PC-3 (cell line): ENCODE results near the gene MIPEP. TPM values are rescaled to one million over a fixed set of nuclear protein-coding genes. Genes with fewer than 3 reads are reported as not detected.

Source experiments
- ATAC-seq: fragments of 200-7000 bp; cut with Tn5 transposase; 2 replicates; pipeline ENCODE4 v1.9.1; 2020; ENCODE audit warnings: mild to moderate bottlenecking, moderate library complexity
- BruUV-seq: library from RNA; stranded (reverse); fragments of 400-500 nt; replicated peaks from 2 replicates; lab custom pipeline; 2021; lab: Mats Ljungman, UMichigan
- CTCF ChIA-PET: fragments of 300-600 bp; sonication (Branson Sonifier 250); formaldehyde crosslinking; loops from one replicate; lab custom pipeline; 2022; ENCODE audit warnings: antibody characterized with exemption; lab: Charles Lee
- POLR2A ChIA-PET: fragments of 300-600 bp; sonication (Branson Sonifier 250); formaldehyde crosslinking; loops from one replicate; lab custom pipeline; 2022; ENCODE audit warnings: antibody characterized with exemption; ENCODE audit not compliant: unreplicated experiment; lab: Charles Lee
- DNase-seq: peaks from one replicate; pipeline ENCODE4 v3.0.0-alpha.2; 2015
- H2AFZ ChIP-seq: fragments of 300-600 bp; sonication (generic); 2 replicates; pipeline ENCODE4 v1.6.0; 2016; ENCODE audit warnings: antibody characterized with exemption, low read length
- H3F3A ChIP-seq: fragments of 300-600 bp; sonication (generic); one replicate; pipeline ENCODE4 v1.6.0; 2017; ENCODE audit warnings: antibody characterized with exemption, low read length, control low read depth, mild to moderate bottlenecking; ENCODE audit not compliant: unreplicated experiment
- H3K27ac ChIP-seq: fragments of 300-600 bp; sonication (generic); 2 replicates; pipeline ENCODE4 v1.5.1; 2016; ENCODE audit warnings: mild to moderate bottlenecking, low read length
- H3K27me3 ChIP-seq: fragments of 300-600 bp; sonication (generic); 2 replicates; pipeline ENCODE4 v1.6.1; 2016; ENCODE audit warnings: low read length, mixed read lengths
- H3K36me3 ChIP-seq: fragments of 300-600 bp; sonication (generic); 2 replicates; pipeline ENCODE4 v1.6.1; 2016; ENCODE audit warnings: low read depth, mixed run types, low read length, mixed read lengths
- H3K4me1 ChIP-seq: fragments of 300-600 bp; sonication (generic); 2 replicates; pipeline ENCODE4 v1.5.1; 2016; ENCODE audit warnings: low read length; ENCODE audit not compliant: insufficient read depth
- H3K4me2 ChIP-seq: fragments of 300-600 bp; sonication (generic); 2 replicates; pipeline ENCODE4 v1.6.0; 2016; ENCODE audit warnings: low read length
- H3K4me3 ChIP-seq: fragments of 300-600 bp; sonication (generic); 2 replicates; pipeline ENCODE4 v1.5.1; 2016; ENCODE audit warnings: mild to moderate bottlenecking, low read length, mixed read lengths
- H3K79me2 ChIP-seq: fragments of 300-600 bp; sonication (generic); 2 replicates; pipeline ENCODE4 v1.6.1; 2017; ENCODE audit warnings: low read length, mixed read lengths
- H3K9ac ChIP-seq: fragments of 300-600 bp; sonication (generic); 2 replicates; pipeline ENCODE4 v1.6.0; 2016; ENCODE audit warnings: mild to moderate bottlenecking, low read length
- H3K9me2 ChIP-seq: fragments of 300-600 bp; sonication (generic); replicated peaks from 2 replicates; pipeline ENCODE4 v1.6.1; 2016; ENCODE audit warnings: mixed run types, low read length, mixed read lengths
- H3K9me3 ChIP-seq: fragments of 300-600 bp; sonication (generic); 2 replicates; pipeline ENCODE4 v1.6.1; 2016; ENCODE audit warnings: low read length, mixed read lengths
- H4K20me1 ChIP-seq: fragments of 300-600 bp; sonication (generic); 2 replicates; pipeline ENCODE4 v1.6.1; 2016; ENCODE audit warnings: low read length, mixed read lengths
- EZH2 ChIP-seq: fragments of 300-600 bp; sonication (generic); IDR thresholded peaks from one replicate; pipeline ENCODE4 v1.6.1; 2017; ENCODE audit warnings: antibody characterized with exemption, mild to moderate bottlenecking, low read length; ENCODE audit not compliant: unreplicated experiment
- EZH2phosphoT487 ChIP-seq: fragments of 300-600 bp; sonication (generic); IDR thresholded peaks from 2 replicates; pipeline ENCODE4 v1.6.1; 2018; ENCODE audit warnings: mild to moderate bottlenecking, antibody characterized with exemption, low read length, borderline replicate concordance
- intact Hi-C: fragments of 100-400 bp; cut with micrococcal nuclease; formaldehyde crosslinking; loops from 2 replicates; pipeline ENCODE4 v1.9.0; 2023
- total RNA-seq: library from RNA; depleted of rRNA; stranded (reverse); fragments of >200 nt; gene quantifications from 2 replicates; pipeline ENCODE4 v1.2.3, GENCODE V29; 2014
- TF ChIP-seq, protein P1 (sequence below): fragments of 300-600 bp; sonication (generic); conservative IDR thresholded peaks from 2 replicates; pipeline ENCODE4 v1.5.1; 2017; ENCODE audit warnings: antibody characterized with exemption, low read depth, mild to moderate bottlenecking, low read length

Gene MIPEP
- total RNA-seq, 1 experiment from 2014 or later: 30.5 TPM

DNA sequence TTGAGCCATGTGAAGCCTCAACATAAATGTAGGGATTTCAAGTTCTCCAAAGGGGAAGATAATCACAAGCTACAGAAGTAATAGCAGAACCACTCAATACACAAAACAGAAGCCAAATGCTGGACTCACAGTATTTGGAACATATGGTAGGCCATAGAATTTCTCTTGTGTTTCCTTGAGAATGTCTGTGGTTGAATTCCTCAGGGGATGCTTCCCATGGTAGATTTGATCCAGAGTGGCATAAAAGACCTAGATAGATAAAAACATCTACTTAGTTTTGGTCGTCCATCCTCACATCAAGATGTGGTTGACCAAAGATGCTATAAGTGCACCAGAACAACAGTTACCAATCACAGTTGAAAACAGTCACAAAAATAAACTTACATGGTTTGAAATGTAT lies 83.4 kb downstream of the MIPEP start:
- BruUV-seq: no TSS peak
- DNase-seq (no peak), ATAC-seq (no peak)
- Histone ChIP-seq H3K79me2 (no peaks in the 10 kb centered on the region), H3F3A (no peaks in the 10 kb centered on the region), H3K9me2 (no peaks in the 10 kb centered on the region), H2AFZ (no peak overlapping the region), H4K20me1 (no peaks in the 10 kb centered on the region), H3K9me3 (no peaks in the 10 kb centered on the region), H3K4me1 (peaks cover 4% of the 10 kb centered on the region), H3K27ac (no peak overlapping the region), H3K27me3 (no peaks in the 10 kb centered on the region), H3K4me2 (no peak overlapping the region), H3K4me3 (no peak overlapping the region), H3K36me3 (0 out of 2 replicates have a peak, but pooled peaks cover 12% of the 10 kb centered on the region), H3K9ac (no peak overlapping the region)
- TF ChIP-seq EZH2 (no peak), EZH2phosphoT487 (no peak)
- TF ChIP-seq, protein P1, sequence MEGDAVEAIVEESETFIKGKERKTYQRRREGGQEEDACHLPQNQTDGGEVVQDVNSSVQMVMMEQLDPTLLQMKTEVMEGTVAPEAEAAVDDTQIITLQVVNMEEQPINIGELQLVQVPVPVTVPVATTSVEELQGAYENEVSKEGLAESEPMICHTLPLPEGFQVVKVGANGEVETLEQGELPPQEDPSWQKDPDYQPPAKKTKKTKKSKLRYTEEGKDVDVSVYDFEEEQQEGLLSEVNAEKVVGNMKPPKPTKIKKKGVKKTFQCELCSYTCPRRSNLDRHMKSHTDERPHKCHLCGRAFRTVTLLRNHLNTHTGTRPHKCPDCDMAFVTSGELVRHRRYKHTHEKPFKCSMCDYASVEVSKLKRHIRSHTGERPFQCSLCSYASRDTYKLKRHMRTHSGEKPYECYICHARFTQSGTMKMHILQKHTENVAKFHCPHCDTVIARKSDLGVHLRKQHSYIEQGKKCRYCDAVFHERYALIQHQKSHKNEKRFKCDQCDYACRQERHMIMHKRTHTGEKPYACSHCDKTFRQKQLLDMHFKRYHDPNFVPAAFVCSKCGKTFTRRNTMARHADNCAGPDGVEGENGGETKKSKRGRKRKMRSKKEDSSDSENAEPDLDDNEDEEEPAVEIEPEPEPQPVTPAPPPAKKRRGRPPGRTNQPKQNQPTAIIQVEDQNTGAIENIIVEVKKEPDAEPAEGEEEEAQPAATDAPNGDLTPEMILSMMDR: no peak
- intact Hi-C loops: no loop called here
- ChIA-PET CTCF (no interaction called here), POLR2A (no interaction called here)

DNA sequence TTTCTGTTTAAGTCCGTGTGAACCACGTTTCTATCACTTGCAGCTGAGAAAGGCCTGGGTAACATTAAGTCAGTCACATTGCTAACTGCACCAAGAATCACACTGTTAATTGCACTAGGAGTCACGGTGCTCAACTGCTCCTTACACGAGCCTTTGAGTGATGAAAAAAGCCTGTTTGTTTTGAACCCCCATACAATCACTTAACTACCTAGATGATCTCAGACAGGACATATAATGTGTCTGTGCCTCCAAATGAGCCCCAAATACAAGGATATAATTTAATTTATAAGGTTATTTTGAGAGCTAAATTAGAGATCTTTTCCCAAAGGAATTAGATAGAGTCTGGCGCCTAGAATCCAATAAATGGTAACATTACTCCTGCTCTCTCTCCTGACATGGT lies 84.1 kb downstream of the MIPEP start:
- H3K27me3 ChIP-seq: no peaks in the 10 kb centered on the region
- no peak overlapping the region for H2AFZ ChIP-seq
- no peak overlapping the region for H3K27ac ChIP-seq
- H3K4me2 ChIP-seq: no peak overlapping the region
- H3K9me3 ChIP-seq: no peaks in the 10 kb centered on the region
- intact Hi-C loops: no loop called here
- H3K4me1 ChIP-seq: no peaks in the 10 kb centered on the region
- ChIA-PET CTCF (no interaction called here), POLR2A (no interaction called here)
- no peak overlapping the region for H3K4me3 ChIP-seq
- no peak for ATAC-seq
- no peak overlapping the region for H3K9ac ChIP-seq
- no TSS peak for BruUV-seq
- no peak for TF ChIP-seq EZH2
- TF ChIP-seq, protein P1: no peak
- no peak for TF ChIP-seq EZH2phosphoT487
- H3F3A ChIP-seq: no peaks in the 10 kb centered on the region
- DNase-seq: no peak
- H3K9me2 ChIP-seq: no peaks in the 10 kb centered on the region
- 0 out of 2 replicates have a peak, but pooled peaks cover 12% of the 10 kb centered on the region for H3K36me3 ChIP-seq
- H4K20me1 ChIP-seq: no peaks in the 10 kb centered on the region
- H3K79me2 ChIP-seq: no peaks in the 10 kb centered on the region

DNA sequence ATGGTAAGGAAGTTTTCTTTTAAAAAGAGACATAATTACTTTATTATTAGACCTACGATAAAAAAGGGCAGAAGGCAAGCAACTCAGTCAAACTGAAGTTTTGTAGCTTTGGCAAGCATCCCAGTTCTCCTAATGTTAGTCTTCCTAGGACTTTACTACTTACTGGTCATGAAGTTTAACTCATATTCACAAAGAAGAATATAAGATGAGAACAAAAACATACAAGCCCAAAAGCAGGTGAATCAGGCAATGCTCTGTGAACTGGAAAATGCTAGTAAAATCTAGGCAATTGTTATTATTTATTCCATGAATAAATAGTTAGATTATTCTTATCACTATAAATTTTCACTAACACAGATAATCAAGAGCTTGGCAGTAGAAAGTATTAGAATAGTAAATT lies 85.0 kb downstream of the MIPEP start:
- no TSS peak for BruUV-seq
- Histone ChIP-seq H3K9me2 (no peaks in the 10 kb centered on the region), H3K27me3 (no peaks in the 10 kb centered on the region), H3K9ac (no peak overlapping the region), H3K27ac (no peak overlapping the region), H3K36me3 (0 out of 2 replicates have a peak, but pooled peaks cover 12% of the 10 kb centered on the region), H3K4me2 (no peak overlapping the region), H3K9me3 (no peaks in the 10 kb centered on the region), H3K4me3 (no peak overlapping the region), H3K4me1 (no peaks in the 10 kb centered on the region), H2AFZ (no peak overlapping the region), H3F3A (no peaks in the 10 kb centered on the region), H3K79me2 (no peaks in the 10 kb centered on the region), H4K20me1 (no peaks in the 10 kb centered on the region)
- ChIA-PET POLR2A (no interaction called here), CTCF (no interaction called here)
- DNase-seq (no peak), ATAC-seq (no peak)
- intact Hi-C loops: no loop called here
- no peak for TF ChIP-seq EZH2phosphoT487
- TF ChIP-seq EZH2: no peak
- TF ChIP-seq, protein P1: no peak
